A673 (cell line): ENCODE results near the gene TENT5C.

Source experiments
- CTCF ChIP-seq: fragments of 300-800, 200-600 bp; sonication (generic); conservative IDR thresholded peaks from 2 replicates; pipeline ENCODE4 v1.5.1; 2017; ENCODE audit warnings: low read depth, mild to moderate bottlenecking, antibody characterized with exemption, low read length, moderate library complexity, mixed read lengths
- EZH2 ChIP-seq: fragments of 200-600 bp; sonication (generic); IDR thresholded peaks from 2 replicates; pipeline ENCODE4 v1.6.1; 2017; ENCODE audit warnings: borderline replicate concordance, low read depth, mild to moderate bottlenecking, mixed read lengths, antibody characterized with exemption, low read length; ENCODE audit not compliant: poor library complexity, severe bottlenecking

DNA sequence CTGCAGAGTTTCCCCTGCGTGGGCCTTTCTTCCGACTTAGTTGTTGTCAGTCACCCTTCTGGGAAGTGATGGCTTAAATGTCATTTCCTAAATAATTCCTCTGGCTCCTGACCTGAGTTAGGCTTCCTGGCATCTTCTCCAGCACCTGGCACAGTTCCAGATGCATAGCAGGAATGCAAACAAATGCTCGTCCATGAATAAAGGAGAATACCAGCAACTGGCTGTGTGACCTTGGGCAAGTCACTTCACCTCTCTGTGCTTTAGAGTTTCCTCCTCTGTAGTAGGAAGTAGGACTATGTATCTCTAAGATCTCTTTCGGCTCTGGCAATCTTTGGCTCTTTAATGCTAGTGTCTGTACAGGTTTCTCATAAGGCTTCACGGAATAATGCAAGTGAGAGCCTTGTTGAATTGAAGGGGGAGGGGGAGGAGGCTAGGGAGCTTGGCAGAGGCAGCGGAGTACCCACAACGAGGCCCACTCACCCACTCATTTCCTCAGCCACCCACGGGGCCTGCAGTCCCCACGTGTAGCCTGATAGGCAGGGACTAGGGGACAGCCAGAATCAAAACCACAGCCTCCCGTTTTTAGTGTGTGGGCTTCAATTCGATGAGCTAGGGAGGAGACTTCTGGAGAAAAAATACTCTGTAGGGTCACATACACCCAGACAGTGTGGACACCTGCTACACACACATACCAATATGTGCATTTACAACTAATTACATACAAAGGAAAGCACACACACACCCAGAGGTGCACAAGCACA lies 48.1 kb downstream of the TENT5C start:
- TF ChIP-seq CTCF (no peak), EZH2 (no peak)
